HepG2 (cell line): ENCODE results near the gene SERP1. TPM values are rescaled to one million over a fixed set of nuclear protein-coding genes. Genes with fewer than 3 reads are reported as not detected.

Experiments
- ATAC-seq: fragments of 200-7000 bp; cut with Tn5 transposase; 3 replicates; pipeline ENCODE4 v1.9.1; 2020; ENCODE audit warnings: mild to moderate bottlenecking, moderate library complexity
- BruUV-seq: library from RNA; stranded (reverse); fragments of 400-500 nt; replicated peaks from 2 replicates; lab custom pipeline; 2021; lab: Mats Ljungman, UMichigan
- CTCF ChIA-PET: fragments of 300-600 bp; formaldehyde crosslinking; extraction: SDS; loops from one replicate; lab custom pipeline; 2021; ENCODE audit warnings: low total read pairs, inconsistent platforms, low intra/inter-chr PET ratio; lab: Yijun Ruan, JAX
- POLR2A ChIA-PET: fragments of 350-600 bp; sonication (Branson Sonifier 250); formaldehyde crosslinking; loops from one replicate; lab custom pipeline; 2020; ENCODE audit warnings: antibody characterized with exemption, inconsistent platforms; lab: Yijun Ruan, JAX
- DNase-seq: peaks from one replicate; pipeline ENCODE4 v3.0.0-alpha.2; 2015; ENCODE audit warnings: low spot score
- FAIRE-seq: peaks from 3 replicates; lab custom pipeline; 2011; peaks lifted over from hg19 to GRCh38; lab: Jason Lieb, UNC
- H2AFZ ChIP-seq: one replicate; pipeline ENCODE4 v1.6.1; 2011; ENCODE audit warnings: low read length, inconsistent platforms
- H3K27ac ChIP-seq: fragments of 300-600 bp; 3 replicates; pipeline ENCODE4 v1.8.0; 2011; ENCODE audit warnings: mixed run types, mild to moderate bottlenecking, mixed read lengths, low read length, inconsistent platforms; ENCODE audit not compliant: insufficient read depth; ENCODE audit errors: extremely low read length
- H3K27me3 ChIP-seq, 2 experiments: fragments of 200-600 bp in 1 of 2; 2 replicates in 1 of 2; 3 replicates in 1 of 2; pipeline versions ENCODE4 v1.6.0 to v1.8.0; 2011; ENCODE audit warnings: low read length in 2 of 2, mild to moderate bottlenecking in 2 of 2, moderate library complexity in 2 of 2, inconsistent platforms in 1 of 2; ENCODE audit not compliant: insufficient read depth in 2 of 2, control insufficient read depth in 1 of 2
- H3K36me3 ChIP-seq, 2 experiments: fragments of 200-600 bp in 1 of 2; replicated peaks in 1 of 2; 2 replicates in 1 of 2; 3 replicates in 1 of 2; pipeline versions ENCODE4 v1.5.1 to v1.8.0; 2011; ENCODE audit warnings: low read length in 2 of 2, inconsistent platforms in 1 of 2; ENCODE audit not compliant: insufficient read depth in 2 of 2, control insufficient read depth in 1 of 2
- H3K4me1 ChIP-seq: 2 replicates; pipeline ENCODE4 v1.5.1; 2012; ENCODE audit warnings: low read length, inconsistent platforms; ENCODE audit not compliant: insufficient read depth
- H3K4me2 ChIP-seq: 2 replicates; pipeline ENCODE4 v1.6.0; 2011; ENCODE audit warnings: low read depth, low read length, inconsistent platforms
- H3K4me3 ChIP-seq, 3 experiments: fragments of 200-600 bp in 1 of 3; sonication (generic), shearing (Covaris generic) in 1 of 3; replicated peaks in 1 of 3; 2 replicates each; pipeline ENCODE4 v1.5.1; 2011 to 2016; ENCODE audit warnings: low read length in 3 of 3, inconsistent platforms in 2 of 3, low read depth in 2 of 3, mild to moderate bottlenecking in 2 of 3, control low read depth in 1 of 3, mixed read lengths in 1 of 3; ENCODE audit not compliant: insufficient read depth in 1 of 3
- H3K79me2 ChIP-seq: one replicate; pipeline ENCODE4 v1.6.1; 2011; ENCODE audit warnings: low read length, inconsistent platforms; ENCODE audit not compliant: insufficient read depth
- H3K9ac ChIP-seq: 2 replicates; pipeline ENCODE4 v1.6.0; 2011; ENCODE audit warnings: mild to moderate bottlenecking, low read depth, low read length, inconsistent platforms; ENCODE audit not compliant: insufficient read depth
- H3K9me3 ChIP-seq: 2 replicates; pipeline ENCODE4 v1.5.1; 2012; ENCODE audit warnings: mild to moderate bottlenecking, low read length
- H4K20me1 ChIP-seq: 2 replicates; pipeline ENCODE4 v1.6.0; 2011; ENCODE audit warnings: inconsistent platforms, mild to moderate bottlenecking, low read length, moderate library complexity; ENCODE audit not compliant: insufficient read depth
- HMGA1 ChIP-seq: sonication (generic); formaldehyde crosslinking; conservative IDR thresholded peaks from 2 replicates; pipeline ENCODE4 v1.4.0; 2020; ENCODE audit warnings: missing genetic modification reagents
- JUNB ChIP-seq: sonication (generic); formaldehyde crosslinking; IDR thresholded peaks from 2 replicates; pipeline ENCODE4 v1.8.0; 2022; ENCODE audit warnings: missing genetic modification reagents, mild to moderate bottlenecking, borderline replicate concordance
- POLR2AphosphoS5 ChIP-seq: IDR thresholded peaks from 2 replicates; pipeline ENCODE4 v1.6.1; 2012; ENCODE audit warnings: low read depth, low read length
- SP5 ChIP-seq: IDR thresholded peaks from 2 replicates; pipeline ENCODE4 v1.6.1; 2016; ENCODE audit warnings: low read depth, borderline replicate concordance
- TCF7L2 ChIP-seq: IDR thresholded peaks from 2 replicates; pipeline ENCODE4 v1.6.1; 2011; ENCODE audit warnings: mild to moderate bottlenecking, low read depth, low read length, moderate library complexity
- ZMYM4 ChIP-seq: sonication (generic); formaldehyde crosslinking; IDR thresholded peaks from 2 replicates; pipeline ENCODE4 v1.8.1; 2023; ENCODE audit warnings: mild to moderate bottlenecking, missing genetic modification reagents
- ZNF33A ChIP-seq: sonication (generic); formaldehyde crosslinking; IDR thresholded peaks from 2 replicates; pipeline ENCODE4 v1.5.1; 2020; ENCODE audit warnings: missing genetic modification reagents, mild to moderate bottlenecking, moderate library complexity, borderline replicate concordance
- WGBS: methylation state at CpG from one replicate; pipeline ENCODE4 v1.1.6; 2017; ENCODE audit warnings: low lambda C conversion rate; 5-methylcytosine and 5-hydroxymethylcytosine counted together
- in situ Hi-C: cut with HindIII; loops from 2 replicates; pipeline ENCODE4 v1.10.0; 2017; ENCODE audit warnings: low pct_unique_long_range_greater_than_20kb; ENCODE audit not compliant: extremely low pct_ligation_motif_present
- intact Hi-C: fragments of 100-400 bp; cut with micrococcal nuclease; formaldehyde crosslinking; loops from one replicate; pipeline ENCODE4 v1.10.0; 2022; ENCODE audit not compliant: unreplicated experiment
- polyA plus RNA-seq, 8 experiments: library from polyadenylated mRNA; depleted of rRNA in 3 of 8; stranded (reverse) in 7 of 8; unstranded in 1 of 8; fragments of >200 nt; fragmentation: Illumina TruSeq in 4 of 8; extraction: Trizol in 4 of 8; gene quantifications; 2 replicates each; pipeline versions ENCODE4 v1.2.1 to v1.2.3, GENCODE V29; 2011 to 2016; ENCODE audit warnings: low read depth in 4 of 8, missing spikeins in 1 of 8, mixed read lengths in 1 of 8; ENCODE audit not compliant: insufficient read depth in 1 of 8
- total RNA-seq, 5 experiments: library from RNA; depleted of rRNA; stranded (reverse); fragments of >200 nt; fragmentation: Illumina TruSeq; extraction: Trizol; gene quantifications; 2 replicates each; pipeline ENCODE4 v1.2.3, GENCODE V29; 2016; ENCODE audit warnings: low read depth in 1 of 5
- TF ChIP-seq, protein P1 (sequence below): IDR thresholded peaks from 2 replicates; pipeline ENCODE4 v1.4.0; 2020; ENCODE audit warnings: mild to moderate bottlenecking, missing genetic modification reagents
- TF ChIP-seq, protein P2 (sequence below): sonication (generic); formaldehyde crosslinking; IDR thresholded peaks from 2 replicates; pipeline ENCODE4 v1.5.0; 2020; ENCODE audit warnings: mild to moderate bottlenecking, missing genetic modification reagents

Gene SERP1
- total and polyA plus RNA-seq, 2 of the 13 experiments (the other 11 are each of a cell fraction or from before 2014, with no cell fraction given), result 61.2 to 95.0 TPM

DNA sequence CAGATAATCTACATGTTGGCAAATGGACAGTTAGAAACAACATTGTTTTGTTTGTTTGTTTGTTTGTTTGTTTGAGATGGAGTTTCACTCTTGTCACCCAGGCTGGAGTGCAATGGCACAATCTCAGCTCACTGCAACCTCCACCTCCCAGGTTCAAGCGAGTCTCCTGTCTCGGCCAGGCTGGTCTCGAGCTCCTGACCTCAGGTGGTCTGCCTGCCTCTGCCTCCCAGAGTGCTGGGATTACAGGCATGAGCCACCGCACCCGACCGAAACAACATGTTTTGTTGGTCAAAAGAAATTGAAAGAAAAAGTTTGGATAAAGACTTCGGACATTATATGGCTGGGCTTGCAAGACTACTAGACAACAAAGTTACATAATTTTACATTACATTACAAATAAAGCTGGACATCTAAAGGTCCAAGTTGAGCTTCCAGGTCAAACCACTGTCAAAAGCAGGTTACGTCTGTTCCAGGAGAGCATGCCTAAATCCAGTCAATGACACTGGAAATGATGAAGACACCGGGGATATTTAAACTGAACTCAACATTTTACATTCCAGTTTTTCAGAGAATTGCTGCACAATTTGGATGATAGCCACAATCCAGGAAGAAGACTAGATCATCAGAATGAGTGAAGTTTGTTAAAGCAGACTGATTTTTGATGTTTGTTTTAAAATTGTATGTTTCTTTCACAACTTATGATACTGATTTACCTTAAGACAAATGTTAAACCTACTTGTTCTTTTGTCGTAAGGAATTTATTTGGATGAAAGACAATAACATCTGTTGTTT lies 18.6 kb downstream of the SERP1 start:
- no peak overlapping the region for H3K9ac ChIP-seq
- WGBS, result 25% methylated on average over 10 of the region's 10 CpGs
- no peak for DNase-seq
- H2AFZ ChIP-seq, result no peak overlapping the region
- no TSS peak for BruUV-seq
- H3K79me2 ChIP-seq, result no peaks in the 10 kb centered on the region
- CTCF ChIA-PET, result interaction anchor here (1.4 kb wide), 1 partner anchor 338 kb away, joined by 8 read pairs; no protein-coding TSS in a partner anchor
- no peaks in the 10 kb centered on the region for H3K36me3 ChIP-seq
- H3K4me1 ChIP-seq, result no peaks in the 10 kb centered on the region; the same call in 1 of the 2 replicates
- H3K4me2 ChIP-seq, result no peak overlapping the region
- ATAC-seq, result no peak
- H3K27ac ChIP-seq, result no peak overlapping the region
- TF ChIP-seq, protein P1, sequence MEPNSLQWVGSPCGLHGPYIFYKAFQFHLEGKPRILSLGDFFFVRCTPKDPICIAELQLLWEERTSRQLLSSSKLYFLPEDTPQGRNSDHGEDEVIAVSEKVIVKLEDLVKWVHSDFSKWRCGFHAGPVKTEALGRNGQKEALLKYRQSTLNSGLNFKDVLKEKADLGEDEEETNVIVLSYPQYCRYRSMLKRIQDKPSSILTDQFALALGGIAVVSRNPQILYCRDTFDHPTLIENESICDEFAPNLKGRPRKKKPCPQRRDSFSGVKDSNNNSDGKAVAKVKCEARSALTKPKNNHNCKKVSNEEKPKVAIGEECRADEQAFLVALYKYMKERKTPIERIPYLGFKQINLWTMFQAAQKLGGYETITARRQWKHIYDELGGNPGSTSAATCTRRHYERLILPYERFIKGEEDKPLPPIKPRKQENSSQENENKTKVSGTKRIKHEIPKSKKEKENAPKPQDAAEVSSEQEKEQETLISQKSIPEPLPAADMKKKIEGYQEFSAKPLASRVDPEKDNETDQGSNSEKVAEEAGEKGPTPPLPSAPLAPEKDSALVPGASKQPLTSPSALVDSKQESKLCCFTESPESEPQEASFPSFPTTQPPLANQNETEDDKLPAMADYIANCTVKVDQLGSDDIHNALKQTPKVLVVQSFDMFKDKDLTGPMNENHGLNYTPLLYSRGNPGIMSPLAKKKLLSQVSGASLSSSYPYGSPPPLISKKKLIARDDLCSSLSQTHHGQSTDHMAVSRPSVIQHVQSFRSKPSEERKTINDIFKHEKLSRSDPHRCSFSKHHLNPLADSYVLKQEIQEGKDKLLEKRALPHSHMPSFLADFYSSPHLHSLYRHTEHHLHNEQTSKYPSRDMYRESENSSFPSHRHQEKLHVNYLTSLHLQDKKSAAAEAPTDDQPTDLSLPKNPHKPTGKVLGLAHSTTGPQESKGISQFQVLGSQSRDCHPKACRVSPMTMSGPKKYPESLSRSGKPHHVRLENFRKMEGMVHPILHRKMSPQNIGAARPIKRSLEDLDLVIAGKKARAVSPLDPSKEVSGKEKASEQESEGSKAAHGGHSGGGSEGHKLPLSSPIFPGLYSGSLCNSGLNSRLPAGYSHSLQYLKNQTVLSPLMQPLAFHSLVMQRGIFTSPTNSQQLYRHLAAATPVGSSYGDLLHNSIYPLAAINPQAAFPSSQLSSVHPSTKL (CRISPR knock-in tag), result no peak
- TF ChIP-seq HMGA1 (CRISPR knock-in tag) (no peak), SP5 (CRISPR knock-in tag) (no peak), JUNB (no peak), TCF7L2 (no peak), ZMYM4 (CRISPR knock-in tag) (no peak), POLR2AphosphoS5 (no peak), ZNF33A (no peak)
- TF ChIP-seq, protein P2, sequence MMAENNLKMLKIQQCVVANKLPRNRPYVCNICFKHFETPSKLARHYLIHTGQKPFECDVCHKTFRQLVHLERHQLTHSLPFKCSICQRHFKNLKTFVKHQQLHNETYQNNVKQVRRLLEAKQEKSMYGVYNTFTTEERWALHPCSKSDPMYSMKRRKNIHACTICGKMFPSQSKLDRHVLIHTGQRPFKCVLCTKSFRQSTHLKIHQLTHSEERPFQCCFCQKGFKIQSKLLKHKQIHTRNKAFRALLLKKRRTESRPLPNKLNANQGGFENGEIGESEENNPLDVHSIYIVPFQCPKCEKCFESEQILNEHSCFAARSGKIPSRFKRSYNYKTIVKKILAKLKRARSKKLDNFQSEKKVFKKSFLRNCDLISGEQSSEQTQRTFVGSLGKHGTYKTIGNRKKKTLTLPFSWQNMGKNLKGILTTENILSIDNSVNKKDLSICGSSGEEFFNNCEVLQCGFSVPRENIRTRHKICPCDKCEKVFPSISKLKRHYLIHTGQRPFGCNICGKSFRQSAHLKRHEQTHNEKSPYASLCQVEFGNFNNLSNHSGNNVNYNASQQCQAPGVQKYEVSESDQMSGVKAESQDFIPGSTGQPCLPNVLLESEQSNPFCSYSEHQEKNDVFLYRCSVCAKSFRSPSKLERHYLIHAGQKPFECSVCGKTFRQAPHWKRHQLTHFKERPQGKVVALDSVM (CRISPR knock-in tag), result no peak
- no peaks in the 10 kb centered on the region; a peak in 1 of 5 replicates for H3K27me3 ChIP-seq
- POLR2A ChIA-PET, result interaction anchor here (0.9 kb wide), 1 partner anchor 19 kb away, joined by 3 read pairs; the partner anchor contains the start of genes EIF2A and SERP1
- no peaks in the 10 kb centered on the region for H4K20me1 ChIP-seq
- in situ Hi-C loops, result loop anchor here (10.0 kb wide), 1 partner anchor 337 kb away; no protein-coding TSS in a partner anchor
- intact Hi-C loops, result loop anchor here (10.0 kb wide), 1 partner anchor 617 kb away; no protein-coding TSS in a partner anchor
- H3K4me3 ChIP-seq, result no peak overlapping the region
- no peaks in the 10 kb centered on the region for H3K9me3 ChIP-seq
- no peak for FAIRE-seq
